ENCODE data around the gene LARGE1. TPM values are rescaled to one million over a fixed set of nuclear protein-coding genes. Genes with fewer than 3 reads are reported as not detected.
"Not testable (repeated sequence)": the region's sequence is repeated elsewhere in the genome, so short reads cannot be mapped to it uniquely, and the experiment has no call there.

The LARGE1 gene
- total RNA-seq, 2 experiments from 2014 or later = 0.69 to 1.1 TPM

DNA sequence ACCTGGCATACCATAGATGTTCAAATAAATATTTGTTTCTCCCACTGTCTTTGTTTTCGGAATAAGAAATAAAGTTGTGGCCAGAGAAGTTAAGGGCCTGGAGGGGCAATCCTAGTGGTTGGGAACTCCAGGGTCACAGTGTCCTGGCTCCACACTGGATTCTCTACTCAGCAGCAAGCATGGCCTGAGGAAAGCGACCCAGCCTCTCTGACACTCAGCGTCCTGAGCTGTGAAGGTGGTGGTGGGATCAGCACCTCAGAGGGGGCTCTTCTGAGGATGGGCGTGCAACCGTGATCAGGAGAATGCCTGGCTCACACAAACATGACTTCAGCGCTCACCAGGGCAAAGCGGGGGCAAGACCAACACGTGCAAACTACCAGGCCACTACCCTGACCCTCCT, 59.9 kb downstream of the LARGE1 start:
- Mint-ChIP-seq H3K36me3 (ENCODE audit: low read depth) (no peaks in the 10 kb centered on the region), H3K4me1 (ENCODE audit: low read depth) (no peaks in the 10 kb centered on the region), H3K4me3 (no peak overlapping the region), H3K27ac (no peak overlapping the region), H3K9me3 (no peaks in the 10 kb centered on the region), H3K27me3 (ENCODE audit: low read depth) (peaks cover 2% of the 10 kb centered on the region)
- DNase-seq = no peak
- CTCF ChIA-PET = interaction anchor here (0.6 kb wide), 1 partner anchor 14 kb away, joined by 3 read pairs; no protein-coding TSS in a partner anchor
- intact Hi-C loops (cut with micrococcal nuclease) = no loop called here

DNA sequence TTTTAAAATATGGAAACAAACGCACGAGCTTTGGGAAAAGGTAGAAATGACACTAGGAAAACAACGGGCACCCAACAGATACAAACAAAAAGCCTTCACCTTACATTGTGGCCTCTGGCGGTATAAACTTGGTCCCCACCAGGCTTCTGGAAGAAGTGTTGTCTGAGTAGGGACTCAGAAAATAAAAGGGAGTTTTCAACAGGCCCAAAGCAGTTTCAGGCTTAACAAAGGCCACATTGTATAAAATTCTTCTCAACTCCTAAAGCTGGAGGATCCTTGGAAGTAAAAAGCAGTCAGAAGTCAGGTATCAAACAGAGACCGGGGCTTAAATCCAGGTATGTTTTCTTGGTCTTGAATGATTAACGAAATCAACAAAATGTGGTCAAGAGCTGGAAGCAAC, 61.0 kb downstream of the LARGE1 start:
- CTCF ChIA-PET = no interaction called here
- peaks cover 1% of the 10 kb centered on the region for H3K4me1 Mint-ChIP-seq (ENCODE audit: low read depth)
- H3K27me3 Mint-ChIP-seq (ENCODE audit: low read depth) = peaks cover 2% of the 10 kb centered on the region
- no peaks in the 10 kb centered on the region for H3K36me3 Mint-ChIP-seq (ENCODE audit: low read depth)
- intact Hi-C loops (cut with micrococcal nuclease) = no loop called here
- no peaks in the 10 kb centered on the region for H3K9me3 Mint-ChIP-seq
- no peak overlapping the region for H3K27ac Mint-ChIP-seq
- no peak for DNase-seq
- H3K4me3 Mint-ChIP-seq = no peak overlapping the region

DNA sequence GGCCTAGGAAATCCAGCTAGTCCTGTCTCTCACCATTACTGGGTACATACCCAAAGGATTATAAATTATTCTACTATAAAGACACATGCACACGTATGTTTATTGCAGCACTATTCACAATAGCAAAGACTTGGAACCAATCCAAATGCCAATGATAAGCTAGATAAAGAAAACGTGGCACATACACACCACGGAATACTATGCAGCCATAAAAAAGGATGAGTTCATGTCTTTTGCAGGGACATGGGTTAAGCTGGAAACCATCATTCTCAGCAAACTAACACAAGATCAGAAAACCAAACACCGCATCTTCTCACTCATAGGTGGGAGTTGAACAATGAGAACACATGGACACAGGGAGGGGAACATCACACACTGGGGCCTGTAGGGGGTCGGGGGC, 61.6 kb downstream of the LARGE1 start:
- DNase-seq; H3K9me3 Mint-ChIP-seq; H3K36me3 Mint-ChIP-seq (ENCODE audit: low read depth); CTCF ChIA-PET; intact Hi-C loops (cut with micrococcal nuclease); H3K4me1 Mint-ChIP-seq (ENCODE audit: low read depth); H3K27ac Mint-ChIP-seq; H3K4me3 Mint-ChIP-seq; H3K27me3 Mint-ChIP-seq (ENCODE audit: low read depth): not testable (repeated sequence)

DNA sequence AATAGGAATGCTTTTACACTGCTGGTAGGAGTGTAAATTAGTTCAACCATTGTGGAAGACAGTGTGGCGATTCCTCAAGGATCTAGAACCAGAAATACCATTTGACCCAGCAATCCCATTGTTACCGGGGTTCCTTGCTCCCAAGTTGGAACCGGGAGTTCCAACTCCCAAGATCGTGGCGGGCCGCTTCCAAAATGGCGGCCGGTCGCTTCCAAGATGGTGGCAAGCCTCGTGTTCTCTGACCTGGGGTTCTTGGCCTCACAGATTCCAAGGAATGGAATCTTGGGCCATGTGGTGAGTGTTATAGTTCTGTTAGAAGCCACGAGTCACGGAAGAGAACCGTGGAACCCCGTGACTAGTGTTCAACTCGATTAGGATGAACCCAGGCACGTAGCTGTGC, 62.5 kb downstream of the LARGE1 start:
- H3K27ac Mint-ChIP-seq; H3K4me3 Mint-ChIP-seq; H3K27me3 Mint-ChIP-seq (ENCODE audit: low read depth); CTCF ChIA-PET; intact Hi-C loops (cut with micrococcal nuclease); H3K36me3 Mint-ChIP-seq (ENCODE audit: low read depth); H3K9me3 Mint-ChIP-seq; DNase-seq: not testable (repeated sequence)
- peaks cover 12% of the 10 kb centered on the region for H3K4me1 Mint-ChIP-seq (ENCODE audit: low read depth)

DNA sequence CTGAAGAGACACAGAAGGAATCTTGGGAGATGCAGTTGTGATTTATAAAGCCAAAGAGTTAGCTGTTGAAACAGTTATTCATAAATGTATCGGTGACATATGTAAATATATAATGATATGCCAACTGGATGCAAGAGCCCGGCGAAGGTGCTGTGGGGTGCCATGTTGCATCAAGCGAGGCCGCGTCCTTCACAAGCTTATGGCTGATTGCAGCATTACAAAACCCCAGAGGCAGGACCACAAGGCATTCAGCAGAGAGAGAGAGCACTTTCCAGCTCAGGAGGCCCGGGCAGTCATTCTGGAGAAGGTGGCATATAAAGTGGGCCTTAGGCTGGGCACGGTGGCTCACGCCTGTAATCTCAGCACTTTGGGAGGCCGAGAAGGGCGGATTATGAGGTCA, 65.6 kb downstream of the LARGE1 start:
- H3K27me3 Mint-ChIP-seq (ENCODE audit: low read depth) = peaks cover 3% of the 10 kb centered on the region
- H3K4me3 Mint-ChIP-seq = no peak overlapping the region
- H3K36me3 Mint-ChIP-seq (ENCODE audit: low read depth) = no peaks in the 10 kb centered on the region
- no peak overlapping the region for H3K27ac Mint-ChIP-seq
- H3K9me3 Mint-ChIP-seq = no peaks in the 10 kb centered on the region
- H3K4me1 Mint-ChIP-seq (ENCODE audit: low read depth) = peaks cover 12% of the 10 kb centered on the region
- no peak for DNase-seq
- CTCF ChIA-PET = interaction anchor here (0.6 kb wide), 1 partner anchor 101 kb away, joined by 5 read pairs; no protein-coding TSS in a partner anchor
- intact Hi-C loops (cut with micrococcal nuclease) = no loop called here

DNA sequence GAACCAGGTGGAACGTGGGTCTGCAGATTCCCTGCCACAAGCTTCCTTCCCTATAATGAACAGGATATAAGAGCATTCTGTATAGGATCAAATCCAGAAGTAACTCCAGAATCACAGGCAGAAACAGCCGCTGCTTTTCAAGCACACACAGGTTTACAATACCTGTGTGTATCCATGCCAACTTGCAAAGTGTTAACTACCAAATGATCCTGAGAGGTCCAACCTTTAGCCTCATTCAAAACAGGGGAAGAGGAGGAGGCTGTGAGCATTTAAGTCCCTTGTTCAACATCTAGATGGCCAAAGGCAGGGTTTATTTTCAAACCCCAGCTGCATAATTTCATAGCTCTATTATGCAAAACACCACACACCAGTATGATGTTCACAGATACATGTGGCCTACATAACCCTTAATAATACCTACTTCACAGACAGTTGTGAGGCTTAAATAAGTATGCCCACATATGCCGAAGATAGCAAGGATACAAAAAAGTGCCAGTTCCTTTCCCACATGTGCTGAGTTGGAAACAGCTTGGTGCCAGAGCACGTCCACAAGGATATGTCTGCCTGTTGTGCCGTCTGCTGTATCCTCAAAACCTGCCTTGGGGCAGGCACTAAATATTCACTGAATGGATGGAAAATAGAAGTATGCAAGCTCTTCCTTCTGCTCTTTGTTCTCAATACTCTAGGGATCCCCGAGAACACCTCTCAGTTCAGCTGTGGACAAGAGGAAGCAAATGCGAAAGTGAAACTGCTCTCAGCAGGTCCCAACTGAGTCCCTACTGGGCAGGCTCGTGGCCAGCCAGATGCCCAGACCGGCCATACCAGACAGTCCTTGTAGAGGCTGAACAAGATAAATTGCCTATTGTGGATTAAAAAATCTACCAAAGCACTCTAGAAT, 66.8 kb downstream of the LARGE1 start:
- Mint-ChIP-seq H3K27ac (no peak overlapping the region), H3K4me3 (peak overlapping the region; percentile 36), H3K27me3 (ENCODE audit: low read depth) (peaks cover 3% of the 10 kb centered on the region), H3K4me1 (ENCODE audit: low read depth) (peaks cover 12% of the 10 kb centered on the region), H3K36me3 (ENCODE audit: low read depth) (no peaks in the 10 kb centered on the region), H3K9me3 (no peaks in the 10 kb centered on the region)
- CTCF ChIA-PET = no interaction called here
- peak; percentile 4 for DNase-seq
- intact Hi-C loops (cut with micrococcal nuclease) = no loop called here

DNA sequence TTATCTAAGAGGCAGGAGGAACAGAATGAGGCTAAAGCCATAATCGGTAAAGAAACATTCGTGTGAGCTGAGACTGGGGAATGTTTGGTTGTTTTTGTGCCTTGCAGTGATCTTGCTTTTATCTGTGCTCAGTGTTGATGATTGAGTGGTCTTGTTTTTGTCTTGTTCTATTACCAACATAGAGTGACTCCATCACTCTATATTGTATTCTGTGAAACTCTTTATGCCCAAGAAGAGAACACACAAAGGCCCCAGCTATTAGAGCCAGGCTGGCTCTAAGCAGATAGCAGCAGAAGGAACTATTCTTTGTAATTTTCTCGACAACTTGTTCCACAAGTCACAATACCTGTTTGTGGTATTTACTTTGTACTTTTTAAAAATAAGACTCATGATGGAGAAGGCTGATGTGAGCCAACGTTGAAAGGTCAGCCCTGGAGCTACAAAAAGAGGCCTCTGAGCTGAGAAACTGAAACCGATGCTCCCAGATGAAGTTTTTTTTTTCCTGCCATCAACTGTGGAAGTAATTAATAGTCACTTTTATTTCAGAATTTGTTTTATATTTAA, 68.4 kb downstream of the LARGE1 start:
- H3K27ac Mint-ChIP-seq = no peak overlapping the region
- H3K36me3 Mint-ChIP-seq (ENCODE audit: low read depth) = no peaks in the 10 kb centered on the region
- no peak overlapping the region for H3K4me3 Mint-ChIP-seq
- peaks cover 3% of the 10 kb centered on the region for H3K27me3 Mint-ChIP-seq (ENCODE audit: low read depth)
- no peak for DNase-seq
- CTCF ChIA-PET = no interaction called here
- H3K4me1 Mint-ChIP-seq (ENCODE audit: low read depth) = peaks cover 12% of the 10 kb centered on the region
- intact Hi-C loops (cut with micrococcal nuclease) = no loop called here
- peaks cover 5% of the 10 kb centered on the region for H3K9me3 Mint-ChIP-seq

DNA sequence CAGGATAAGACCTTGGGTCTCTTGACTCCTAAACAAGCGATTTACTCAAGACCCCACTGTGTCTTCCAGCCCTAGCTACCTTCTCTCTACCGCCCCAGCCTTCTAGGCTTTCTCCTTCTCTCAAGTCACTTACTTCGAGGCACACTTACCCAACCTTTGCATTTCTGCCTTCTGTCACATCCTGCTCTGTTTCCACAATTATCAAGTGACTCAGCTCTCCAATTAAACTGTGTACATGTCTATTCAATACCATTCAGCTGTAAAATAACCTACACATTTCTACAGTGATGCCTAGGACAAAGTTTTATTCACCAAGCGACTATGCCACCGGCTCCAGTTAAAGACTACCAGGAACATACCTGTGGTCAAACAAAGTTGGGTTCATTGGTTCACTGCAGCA, 69.0 kb downstream of the LARGE1 start:
- Mint-ChIP-seq H3K36me3 (ENCODE audit: low read depth) (no peaks in the 10 kb centered on the region), H3K4me3 (no peak overlapping the region), H3K27ac (no peak overlapping the region), H3K9me3 (peaks cover 7% of the 10 kb centered on the region), H3K4me1 (ENCODE audit: low read depth) (peaks cover 12% of the 10 kb centered on the region), H3K27me3 (ENCODE audit: low read depth) (peaks cover 3% of the 10 kb centered on the region)
- DNase-seq = no peak
- CTCF ChIA-PET = no interaction called here
- intact Hi-C loops (cut with micrococcal nuclease) = no loop called here

DNA sequence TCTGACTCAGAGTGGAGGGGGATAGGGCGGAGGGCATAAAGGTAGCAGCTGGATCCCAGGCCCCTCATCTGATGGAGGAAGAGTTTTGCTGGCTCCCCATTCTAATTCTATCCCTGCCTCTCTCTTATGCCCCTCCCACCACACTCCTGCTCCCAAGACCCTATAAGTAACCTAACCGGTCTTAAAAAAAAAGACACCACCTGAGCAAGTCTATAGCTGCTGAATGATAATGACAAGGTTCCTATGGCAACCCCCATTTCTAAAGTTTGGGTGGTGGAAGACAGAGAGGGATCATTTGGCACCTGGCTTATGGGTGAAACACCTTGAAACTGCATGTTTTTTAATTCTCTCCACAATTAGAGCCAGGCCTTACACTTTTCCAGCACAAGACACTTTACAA, 69.6 kb downstream of the LARGE1 start:
- no peak overlapping the region for H3K4me3 Mint-ChIP-seq
- CTCF ChIA-PET = no interaction called here
- intact Hi-C loops (cut with micrococcal nuclease) = no loop called here

DNA sequence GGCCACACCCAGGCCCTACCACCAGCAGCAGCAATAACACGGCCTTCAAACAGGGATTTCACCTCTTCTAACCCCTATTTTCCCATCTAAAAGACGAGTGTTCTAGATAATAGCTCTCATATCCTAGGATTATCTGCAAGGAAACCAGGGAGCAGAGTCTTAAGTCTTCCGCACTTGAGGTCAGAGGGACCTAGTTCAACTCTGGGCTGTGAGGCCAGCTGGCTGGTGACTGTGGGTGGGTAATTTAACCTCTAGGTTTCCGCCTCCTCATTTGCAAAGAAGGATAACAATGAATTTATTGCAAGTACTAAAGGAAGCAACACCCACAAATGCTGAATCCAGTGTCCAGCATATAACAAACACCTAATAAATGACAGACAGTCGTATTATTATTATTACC, 70.1 kb downstream of the LARGE1 start:
- H3K27me3 Mint-ChIP-seq (ENCODE audit: low read depth) = peaks cover 3% of the 10 kb centered on the region
- no peak overlapping the region for H3K27ac Mint-ChIP-seq
- H3K4me1 Mint-ChIP-seq (ENCODE audit: low read depth) = peaks cover 12% of the 10 kb centered on the region
- intact Hi-C loops (cut with micrococcal nuclease) = no loop called here
- H3K36me3 Mint-ChIP-seq (ENCODE audit: low read depth) = no peaks in the 10 kb centered on the region
- DNase-seq = no peak
- H3K9me3 Mint-ChIP-seq = peaks cover 8% of the 10 kb centered on the region
- CTCF ChIA-PET = no interaction called here
- H3K4me3 Mint-ChIP-seq = no peak overlapping the region

More for the DNA sequence above, 69.6 kb downstream of the LARGE1 start:
- H3K27me3 Mint-ChIP-seq (ENCODE audit: low read depth) = peaks cover 3% of the 10 kb centered on the region
- no peaks in the 10 kb centered on the region for H3K36me3 Mint-ChIP-seq (ENCODE audit: low read depth)
- H3K4me1 Mint-ChIP-seq (ENCODE audit: low read depth) = peaks cover 12% of the 10 kb centered on the region
- H3K27ac Mint-ChIP-seq = no peak overlapping the region
- H3K9me3 Mint-ChIP-seq = peaks cover 8% of the 10 kb centered on the region
- DNase-seq = no peak

DNA sequence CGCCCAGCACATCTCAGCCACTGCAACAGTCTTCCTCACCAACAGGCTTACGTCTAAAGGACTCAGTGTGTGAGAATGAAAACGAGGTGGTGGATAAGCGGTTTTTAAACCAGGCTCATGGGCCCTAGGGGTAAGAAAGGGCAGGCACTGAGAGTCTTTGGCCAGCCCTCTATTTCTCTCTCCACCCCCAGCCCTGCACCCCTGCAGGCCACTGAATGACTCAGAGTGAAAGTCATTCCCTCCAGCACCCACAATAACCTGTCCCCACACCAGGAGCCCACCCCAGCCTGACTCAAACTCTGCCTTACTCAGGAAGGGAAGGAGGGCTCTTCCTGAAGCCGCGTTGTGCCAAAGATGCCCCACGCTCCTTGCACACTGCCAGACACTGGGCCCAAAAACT, 72.0 kb downstream of the LARGE1 start:
- CTCF ChIA-PET = no interaction called here
- Mint-ChIP-seq H3K27me3 (ENCODE audit: low read depth) (peaks cover 3% of the 10 kb centered on the region), H3K4me1 (ENCODE audit: low read depth) (peaks cover 3% of the 10 kb centered on the region), H3K27ac (no peak overlapping the region), H3K36me3 (ENCODE audit: low read depth) (no peaks in the 10 kb centered on the region), H3K9me3 (peaks cover 8% of the 10 kb centered on the region), H3K4me3 (no peak overlapping the region)
- no peak for DNase-seq
- intact Hi-C loops (cut with micrococcal nuclease) = no loop called here

DNA sequence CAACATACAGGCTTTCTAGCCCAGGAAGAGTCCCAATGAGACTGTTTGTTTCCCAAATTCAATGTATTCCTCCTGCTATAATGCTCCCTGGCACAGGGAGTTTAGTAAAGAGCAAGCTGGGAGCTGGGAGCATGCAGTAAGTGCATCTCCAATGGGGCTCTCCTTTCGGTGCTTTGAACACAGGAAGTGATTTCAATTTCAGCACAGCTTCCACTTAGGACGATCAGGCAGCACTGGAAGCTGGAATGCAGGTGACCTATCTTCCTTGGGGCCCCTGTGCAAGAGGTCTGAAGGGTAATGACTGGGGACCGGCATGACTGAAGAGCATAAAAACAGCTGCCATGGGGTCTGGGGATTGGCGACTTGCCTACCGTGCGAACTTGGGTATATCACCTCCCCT, 76.0 kb downstream of the LARGE1 start:
- H3K27me3 Mint-ChIP-seq (ENCODE audit: low read depth) = no peaks in the 10 kb centered on the region
- intact Hi-C loops (cut with micrococcal nuclease) = no loop called here
- H3K36me3 Mint-ChIP-seq (ENCODE audit: low read depth) = no peaks in the 10 kb centered on the region
- H3K27ac Mint-ChIP-seq = no peak overlapping the region
- CTCF ChIA-PET = no interaction called here
- H3K9me3 Mint-ChIP-seq = peaks cover 8% of the 10 kb centered on the region
- no peak overlapping the region for H3K4me3 Mint-ChIP-seq
- no peaks in the 10 kb centered on the region for H3K4me1 Mint-ChIP-seq (ENCODE audit: low read depth)
- DNase-seq = no peak
